HCT116 (cell line): Measurements from ENCODE around the gene SNN. TPM values are rescaled to one million over a fixed set of nuclear protein-coding genes. Genes with fewer than 3 reads are reported as not detected.

ENCODE experiments used
- ATAC-seq: fragments of 200-7000 bp; cut with Tn5 transposase; 2 replicates; pipeline ENCODE4 v1.9.1; 2020; ENCODE audit warnings: mild to moderate bottlenecking, moderate library complexity
- BruUV-seq: library from RNA; stranded (reverse); fragments of 400-500 nt; replicated peaks from 2 replicates; lab custom pipeline; 2021; lab: Mats Ljungman, UMichigan
- CTCF ChIA-PET: fragments of 300-600 bp; sonication (Branson Sonifier 250); formaldehyde crosslinking; loops from one replicate; lab custom pipeline; 2021; ENCODE audit warnings: antibody characterized with exemption; lab: Charles Lee
- POLR2A ChIA-PET: fragments of 300-600, 350-600 bp; sonication (Branson Sonifier 250); formaldehyde crosslinking; loops from one replicate; lab custom pipeline; 2021; ENCODE audit warnings: antibody characterized with exemption; lab: Charles Lee
- RAD21 ChIA-PET, 2 experiments: fragments of 300-600 bp; sonication (Branson Sonifier 250); formaldehyde crosslinking; loops; one replicate each; lab custom pipeline; 2023; ENCODE audit warnings: low total read pairs in 2 of 2; ENCODE audit not compliant: uncharacterized antibody in 2 of 2, unreplicated experiment in 2 of 2, low non-redundant PET in 1 of 2; lab: Charles Lee
- DNase-seq: peaks from one replicate; pipeline ENCODE4 v3.0.0-alpha.2; 2010; ENCODE audit warnings: low read depth, low spot score
- H2AFZ ChIP-seq: fragments of 200-600 bp; shearing (Covaris generic), sonication (generic); 2 replicates; pipeline ENCODE4 v1.6.1; 2017; ENCODE audit warnings: low read depth, mixed run types, mixed read lengths, antibody characterized with exemption, low read length; ENCODE audit not compliant: poor library complexity, severe bottlenecking
- H3K27ac ChIP-seq: 2 replicates; pipeline ENCODE4 v1.5.1; 2012; ENCODE audit warnings: low read depth, low read length
- H3K27me3 ChIP-seq: fragments of 200-600 bp; sonication (generic); 2 replicates; pipeline ENCODE4 v1.6.1; 2016; ENCODE audit warnings: mixed run types, low read length, mixed read lengths; ENCODE audit not compliant: insufficient read depth
- H3K36me3 ChIP-seq, 2 experiments: fragments of 200-500 bp in 1 of 2; fragments of 200-600 bp in 1 of 2; sonication (Bioruptor generic) in 1 of 2; sonication (generic) in 1 of 2; 2 replicates each; pipeline versions ENCODE4 v1.5.1 to v1.6.1; 2014 to 2016; ENCODE audit warnings: low read length in 2 of 2, inconsistent platforms in 1 of 2, mixed read lengths in 1 of 2, mixed run types in 1 of 2; ENCODE audit not compliant: insufficient read depth in 2 of 2, control insufficient read depth in 1 of 2
- H3K4me1 ChIP-seq, 2 experiments: fragments of 200-600 bp in 1 of 2; sonication (generic) in 1 of 2; 2 replicates each; pipeline versions ENCODE4 v1.5.1 to v1.6.1; 2012 to 2017; ENCODE audit warnings: low read length in 2 of 2, inconsistent platforms in 1 of 2, mild to moderate bottlenecking in 1 of 2, mixed read lengths in 1 of 2, mixed run types in 1 of 2, moderate library complexity in 1 of 2; ENCODE audit not compliant: insufficient read depth in 2 of 2, control insufficient read depth in 1 of 2
- H3K4me2 ChIP-seq: fragments of 200-600 bp; sonication (generic); 2 replicates; pipeline ENCODE4 v1.6.1; 2017; ENCODE audit warnings: mixed run types, low read length, mixed read lengths
- H3K4me3 ChIP-seq, 2 experiments: fragments of 200-600 bp in 1 of 2; sonication (generic) in 1 of 2; replicated peaks in 1 of 2; 2 replicates each; pipeline ENCODE4 v1.5.1; 2011 to 2016; ENCODE audit warnings: low read length in 2 of 2, control low read depth in 1 of 2, low read depth in 1 of 2, mild to moderate bottlenecking in 1 of 2, mixed read lengths in 1 of 2, mixed run types in 1 of 2
- H3K79me2 ChIP-seq: fragments of 200-600 bp; sonication (generic); 2 replicates; pipeline ENCODE4 v1.6.1; 2017; ENCODE audit warnings: mild to moderate bottlenecking, mixed run types, low read length, moderate library complexity, mixed read lengths; ENCODE audit not compliant: insufficient read depth
- H3K9ac ChIP-seq: fragments of 200-600 bp; sonication (generic); 2 replicates; pipeline ENCODE4 v1.6.1; 2016; ENCODE audit warnings: low read length, mixed read lengths
- H3K9me2 ChIP-seq: fragments of 200-600 bp; sonication (generic), shearing (Covaris generic); 2 replicates; pipeline ENCODE4 v1.6.1; 2017; ENCODE audit warnings: mixed run types, mild to moderate bottlenecking, moderate library complexity; ENCODE audit not compliant: insufficient read depth
- H3K9me3 ChIP-seq, 2 experiments: fragments of 200-500 bp in 1 of 2; fragments of 200-600 bp in 1 of 2; sonication (Bioruptor generic) in 1 of 2; sonication (generic) in 1 of 2; 2 replicates each; pipeline ENCODE4 v1.6.1; 2014 to 2017; ENCODE audit warnings: low read length in 2 of 2, mixed read lengths in 2 of 2, inconsistent platforms in 1 of 2, low read depth in 1 of 2, mild to moderate bottlenecking in 1 of 2, mixed run types in 1 of 2, moderate library complexity in 1 of 2; ENCODE audit not compliant: control insufficient read depth in 1 of 2, insufficient read depth in 1 of 2
- H4K20me1 ChIP-seq: fragments of 200-600 bp; sonication (generic), shearing (Covaris generic); 2 replicates; pipeline ENCODE4 v1.6.1; 2017; ENCODE audit warnings: mixed run types, mild to moderate bottlenecking, moderate library complexity; ENCODE audit not compliant: insufficient read depth
- CBX3 ChIP-seq: IDR thresholded peaks from 2 replicates; pipeline ENCODE4 v1.6.1; 2012; ENCODE audit warnings: low read depth
- CEBPB ChIP-seq: IDR thresholded peaks from 2 replicates; pipeline ENCODE4 v1.6.1; 2012; ENCODE audit warnings: low read depth
- JUND ChIP-seq: IDR thresholded peaks from 2 replicates; pipeline ENCODE4 v1.6.1; 2012
- POLR2A ChIP-seq: IDR thresholded peaks from 2 replicates; pipeline ENCODE4 v1.7.0; 2011; ENCODE audit warnings: borderline replicate concordance; ENCODE audit not compliant: insufficient read depth, insufficient read length; ENCODE audit errors: extremely low read depth
- POLR2AphosphoS5 ChIP-seq: IDR thresholded peaks from 2 replicates; pipeline ENCODE4 v1.6.1; 2011; ENCODE audit warnings: mild to moderate bottlenecking, low read depth, low read length, moderate library complexity
- RAD21 ChIP-seq: IDR thresholded peaks from 2 replicates; pipeline ENCODE4 v1.6.1; 2012; ENCODE audit warnings: low read depth, mild to moderate bottlenecking
- SIN3A ChIP-seq: IDR thresholded peaks from 2 replicates; pipeline ENCODE4 v1.6.1; 2012; ENCODE audit warnings: low read depth
- SP1 ChIP-seq: IDR thresholded peaks from 2 replicates; pipeline ENCODE4 v1.6.1; 2012; ENCODE audit warnings: low read depth
- ZFX ChIP-seq: fragments of 450-650 bp; IDR thresholded peaks from 2 replicates; pipeline ENCODE4 v1.6.1; 2017
- ZNF274 ChIP-seq: fragments of 200-500 bp; sonication (Bioruptor generic); IDR thresholded peaks from 2 replicates; pipeline ENCODE4 v1.6.1; 2014; ENCODE audit warnings: mild to moderate bottlenecking, low read depth, low read length, inconsistent platforms
- intact Hi-C: fragments of 100-400 bp; cut with micrococcal nuclease; formaldehyde crosslinking; loops from 2 replicates; pipeline ENCODE4 v1.10.0; 2022
- total RNA-seq: library from RNA; stranded (reverse); gene quantifications from one replicate; pipeline ENCODE4 v1.2.1, GENCODE V29; 2021; ENCODE audit not compliant: unreplicated experiment
- TF ChIP-seq, protein P1 (sequence below), 3 experiments: fragments of 200-600 bp in 1 of 3; sonication (generic) in 1 of 3; IDR thresholded peaks in 2 of 3; conservative IDR thresholded peaks in 1 of 3; 2 replicates each; pipeline ENCODE4 v1.5.1; 2012 to 2017; ENCODE audit warnings: low read depth in 2 of 3, low read length in 2 of 3, antibody characterized with exemption in 1 of 3, borderline replicate concordance in 1 of 3, control low read depth in 1 of 3, mild to moderate bottlenecking in 1 of 3, mixed read lengths in 1 of 3, mixed run types in 1 of 3, moderate library complexity in 1 of 3; ENCODE audit not compliant: insufficient read depth in 1 of 3
- TF ChIP-seq, protein P2 (sequence below): IDR thresholded peaks from 2 replicates; pipeline ENCODE4 v1.6.1; 2012
- TF ChIP-seq, protein P3 (sequence below): IDR thresholded peaks from 2 replicates; pipeline ENCODE4 v1.6.1; 2012

Gene SNN
- total RNA-seq, 1 experiment from 2014 or later = 12.2 TPM

DNA sequence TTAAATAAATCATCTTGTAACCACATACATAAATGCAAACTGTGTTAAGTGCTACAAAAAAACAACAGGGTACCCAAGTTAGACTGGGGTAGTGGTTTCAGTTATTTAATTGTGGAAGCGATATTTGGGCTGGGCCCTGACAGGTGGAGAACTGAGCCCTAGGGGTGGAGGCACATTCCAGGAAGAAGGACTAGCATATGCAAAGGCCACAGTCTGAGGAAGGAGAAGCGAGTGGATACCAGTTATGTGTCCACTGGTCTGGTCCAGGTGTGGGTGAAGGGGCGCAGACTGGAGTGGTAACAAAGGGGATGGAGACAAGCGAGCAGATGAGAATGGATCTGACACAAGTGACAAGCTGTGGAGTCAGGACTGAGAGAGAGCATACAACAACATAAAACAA, 51.5 kb downstream of the SNN start (continued):
- TF ChIP-seq, protein P1, sequence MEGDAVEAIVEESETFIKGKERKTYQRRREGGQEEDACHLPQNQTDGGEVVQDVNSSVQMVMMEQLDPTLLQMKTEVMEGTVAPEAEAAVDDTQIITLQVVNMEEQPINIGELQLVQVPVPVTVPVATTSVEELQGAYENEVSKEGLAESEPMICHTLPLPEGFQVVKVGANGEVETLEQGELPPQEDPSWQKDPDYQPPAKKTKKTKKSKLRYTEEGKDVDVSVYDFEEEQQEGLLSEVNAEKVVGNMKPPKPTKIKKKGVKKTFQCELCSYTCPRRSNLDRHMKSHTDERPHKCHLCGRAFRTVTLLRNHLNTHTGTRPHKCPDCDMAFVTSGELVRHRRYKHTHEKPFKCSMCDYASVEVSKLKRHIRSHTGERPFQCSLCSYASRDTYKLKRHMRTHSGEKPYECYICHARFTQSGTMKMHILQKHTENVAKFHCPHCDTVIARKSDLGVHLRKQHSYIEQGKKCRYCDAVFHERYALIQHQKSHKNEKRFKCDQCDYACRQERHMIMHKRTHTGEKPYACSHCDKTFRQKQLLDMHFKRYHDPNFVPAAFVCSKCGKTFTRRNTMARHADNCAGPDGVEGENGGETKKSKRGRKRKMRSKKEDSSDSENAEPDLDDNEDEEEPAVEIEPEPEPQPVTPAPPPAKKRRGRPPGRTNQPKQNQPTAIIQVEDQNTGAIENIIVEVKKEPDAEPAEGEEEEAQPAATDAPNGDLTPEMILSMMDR (IDR thresholded peaks at IDR 0.05 in 2 of 3, conservative IDR thresholded peaks at IDR 0.05 in 1 of 3; ENCODE audit: borderline replicate concordance in 1 of 3, insufficient read depth in 1 of 3, low read depth in 2 of 3, low read length in 2 of 3) = no peak

DNA sequence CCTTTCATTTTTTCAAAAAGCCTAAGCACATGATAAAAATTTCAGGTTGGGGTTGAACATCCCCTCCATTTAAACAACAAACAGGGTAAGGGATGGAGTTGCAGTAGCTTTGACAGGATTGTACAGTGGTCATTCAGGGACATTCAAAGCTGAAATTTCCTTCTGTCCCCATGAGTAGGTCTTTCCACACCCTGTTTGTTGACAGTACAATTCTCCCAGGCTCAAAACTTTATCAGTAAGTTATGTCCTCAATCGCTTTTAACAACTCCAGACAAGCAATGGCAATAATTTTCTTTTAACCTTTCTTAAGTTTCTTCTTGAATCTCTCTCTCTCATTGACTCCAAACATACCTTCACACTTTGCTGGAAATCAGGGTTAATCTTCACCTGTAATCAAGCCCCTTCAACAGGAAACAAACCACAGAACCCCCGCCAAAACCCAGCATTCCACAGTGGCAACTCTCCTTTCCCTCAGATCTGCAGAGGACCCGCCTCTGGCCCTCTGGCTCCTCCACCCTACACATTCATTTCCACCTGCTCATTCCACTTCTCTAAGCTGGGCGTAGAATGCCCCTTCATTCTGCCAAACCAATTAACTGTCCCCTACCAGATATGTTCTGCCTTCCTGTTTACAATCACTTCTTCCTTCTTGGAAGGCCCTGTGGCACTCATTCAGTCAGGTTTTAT, 53.7 kb downstream of the SNN start:
- no peak overlapping the region for H2AFZ ChIP-seq
- no peak for ATAC-seq
- DNase-seq = no peak
- TF ChIP-seq SIN3A = no peak
- TF ChIP-seq, protein P1 (IDR thresholded peaks at IDR 0.05 in 2 of 3, conservative IDR thresholded peaks at IDR 0.05 in 1 of 3; ENCODE audit: borderline replicate concordance in 1 of 3, insufficient read depth in 1 of 3, low read depth in 2 of 3, low read length in 2 of 3) = no peak
- TF ChIP-seq SP1 = no peak
- TF ChIP-seq JUND = no peak
- TF ChIP-seq RAD21 = no peak
- no peak for TF ChIP-seq POLR2A
- TF ChIP-seq, protein P2, sequence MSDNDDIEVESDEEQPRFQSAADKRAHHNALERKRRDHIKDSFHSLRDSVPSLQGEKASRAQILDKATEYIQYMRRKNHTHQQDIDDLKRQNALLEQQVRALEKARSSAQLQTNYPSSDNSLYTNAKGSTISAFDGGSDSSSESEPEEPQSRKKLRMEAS = no peak
- no peak for TF ChIP-seq ZFX
- TF ChIP-seq CBX3 = no peak
- TF ChIP-seq, protein P3, sequence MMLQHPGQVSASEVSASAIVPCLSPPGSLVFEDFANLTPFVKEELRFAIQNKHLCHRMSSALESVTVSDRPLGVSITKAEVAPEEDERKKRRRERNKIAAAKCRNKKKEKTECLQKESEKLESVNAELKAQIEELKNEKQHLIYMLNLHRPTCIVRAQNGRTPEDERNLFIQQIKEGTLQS = no peak
- TF ChIP-seq CEBPB = no peak
- no peak for TF ChIP-seq POLR2AphosphoS5
- no peak for TF ChIP-seq ZNF274
- peaks cover 23 to 35% of the 10 kb centered on the region in 2 experiments; a peak in 3 of 4 replicates for H3K36me3 ChIP-seq
- no peak overlapping the region for H3K9ac ChIP-seq
- CTCF ChIA-PET = interaction anchor here (1.0 kb wide), 1 partner anchor 8 kb away, joined by 3 read pairs; no protein-coding TSS in a partner anchor
- H4K20me1 ChIP-seq = no peaks in the 10 kb centered on the region
- H3K9me3 ChIP-seq = no peaks in the 10 kb centered on the region
- peaks cover 9% of the 10 kb centered on the region; the same call in 1 of the 2 replicates for H3K79me2 ChIP-seq
- no TSS peak for BruUV-seq
- H3K27me3 ChIP-seq = no peaks in the 10 kb centered on the region
- H3K4me3 ChIP-seq = no peak overlapping the region
- intact Hi-C loops = no loop called here
- RAD21 ChIA-PET = no interaction called here
- POLR2A ChIA-PET = interaction anchor here (1.1 kb wide), 1 partner anchor 21 kb away, joined by 3 read pairs; the partner anchor contains the start of gene TXNDC11
- H3K4me2 ChIP-seq = no peak overlapping the region
- no peak overlapping the region for H3K27ac ChIP-seq
- H3K9me2 ChIP-seq = no peaks in the 10 kb centered on the region
- no peaks in the 10 kb centered on the region for H3K4me1 ChIP-seq
